HepG2 (cell line): ENCODE data around the gene ACSM5. TPM values are rescaled to one million over a fixed set of nuclear protein-coding genes. Genes with fewer than 3 reads are reported as not detected.
"Not testable (repeated sequence)": the region's sequence is repeated elsewhere in the genome, so short reads cannot be mapped to it uniquely, and the experiment has no call there.

Source experiments
- ATAC-seq: fragments of 200-7000 bp; cut with Tn5 transposase; 3 replicates; pipeline ENCODE4 v1.9.1; 2020; ENCODE audit warnings: mild to moderate bottlenecking, moderate library complexity
- BruUV-seq: library from RNA; stranded (reverse); fragments of 400-500 nt; replicated peaks from 2 replicates; lab custom pipeline; 2021; lab: Mats Ljungman, UMichigan
- CTCF ChIA-PET: fragments of 300-600 bp; formaldehyde crosslinking; extraction: SDS; loops from one replicate; lab custom pipeline; 2021; ENCODE audit warnings: low total read pairs, inconsistent platforms, low intra/inter-chr PET ratio; lab: Yijun Ruan, JAX
- POLR2A ChIA-PET: fragments of 350-600 bp; sonication (Branson Sonifier 250); formaldehyde crosslinking; loops from one replicate; lab custom pipeline; 2020; ENCODE audit warnings: antibody characterized with exemption, inconsistent platforms; lab: Yijun Ruan, JAX
- DNase-seq: peaks from one replicate; pipeline ENCODE4 v3.0.0-alpha.2; 2015; ENCODE audit warnings: low spot score
- FAIRE-seq: peaks from 3 replicates; lab custom pipeline; 2011; peaks lifted over from hg19 to GRCh38; lab: Jason Lieb, UNC
- H2AFZ ChIP-seq: one replicate; pipeline ENCODE4 v1.6.1; 2011; ENCODE audit warnings: low read length, inconsistent platforms
- H3K27ac ChIP-seq: fragments of 300-600 bp; 3 replicates; pipeline ENCODE4 v1.8.0; 2011; ENCODE audit warnings: mixed run types, mild to moderate bottlenecking, mixed read lengths, low read length, inconsistent platforms; ENCODE audit not compliant: insufficient read depth; ENCODE audit errors: extremely low read length
- H3K27me3 ChIP-seq, 2 experiments: fragments of 200-600 bp in 1 of 2; 2 replicates in 1 of 2; 3 replicates in 1 of 2; pipeline versions ENCODE4 v1.6.0 to v1.8.0; 2011; ENCODE audit warnings: low read length in 2 of 2, mild to moderate bottlenecking in 2 of 2, moderate library complexity in 2 of 2, inconsistent platforms in 1 of 2; ENCODE audit not compliant: insufficient read depth in 2 of 2, control insufficient read depth in 1 of 2
- H3K36me3 ChIP-seq, 2 experiments: fragments of 200-600 bp in 1 of 2; replicated peaks in 1 of 2; 2 replicates in 1 of 2; 3 replicates in 1 of 2; pipeline versions ENCODE4 v1.5.1 to v1.8.0; 2011; ENCODE audit warnings: low read length in 2 of 2, inconsistent platforms in 1 of 2; ENCODE audit not compliant: insufficient read depth in 2 of 2, control insufficient read depth in 1 of 2
- H3K4me1 ChIP-seq: 2 replicates; pipeline ENCODE4 v1.5.1; 2012; ENCODE audit warnings: low read length, inconsistent platforms; ENCODE audit not compliant: insufficient read depth
- H3K4me2 ChIP-seq: 2 replicates; pipeline ENCODE4 v1.6.0; 2011; ENCODE audit warnings: low read depth, low read length, inconsistent platforms
- H3K4me3 ChIP-seq, 3 experiments: fragments of 200-600 bp in 1 of 3; sonication (generic), shearing (Covaris generic) in 1 of 3; replicated peaks in 1 of 3; 2 replicates each; pipeline ENCODE4 v1.5.1; 2011 to 2016; ENCODE audit warnings: low read length in 3 of 3, inconsistent platforms in 2 of 3, low read depth in 2 of 3, mild to moderate bottlenecking in 2 of 3, control low read depth in 1 of 3, mixed read lengths in 1 of 3; ENCODE audit not compliant: insufficient read depth in 1 of 3
- H3K79me2 ChIP-seq: one replicate; pipeline ENCODE4 v1.6.1; 2011; ENCODE audit warnings: low read length, inconsistent platforms; ENCODE audit not compliant: insufficient read depth
- H3K9ac ChIP-seq: 2 replicates; pipeline ENCODE4 v1.6.0; 2011; ENCODE audit warnings: mild to moderate bottlenecking, low read depth, low read length, inconsistent platforms; ENCODE audit not compliant: insufficient read depth
- H3K9me3 ChIP-seq: 2 replicates; pipeline ENCODE4 v1.5.1; 2012; ENCODE audit warnings: mild to moderate bottlenecking, low read length
- H4K20me1 ChIP-seq: 2 replicates; pipeline ENCODE4 v1.6.0; 2011; ENCODE audit warnings: inconsistent platforms, mild to moderate bottlenecking, low read length, moderate library complexity; ENCODE audit not compliant: insufficient read depth
- POGZ ChIP-seq: sonication (generic); formaldehyde crosslinking; IDR thresholded peaks from 2 replicates; pipeline ENCODE4 v1.4.0; 2020; ENCODE audit warnings: mild to moderate bottlenecking, missing genetic modification reagents
- RBAK ChIP-seq: sonication (generic); formaldehyde crosslinking; IDR thresholded peaks from 2 replicates; pipeline ENCODE4 v1.5.1; 2020; ENCODE audit warnings: mild to moderate bottlenecking, missing genetic modification reagents
- SP1 ChIP-seq, 2 experiments: fragments of 450-650 bp in 1 of 2; sonication (generic) in 1 of 2; formaldehyde crosslinking in 1 of 2; IDR thresholded peaks; 2 replicates each; pipeline versions ENCODE4 v1.4.0 to v1.6.1; 2016 to 2020; ENCODE audit warnings: missing genetic modification reagents in 1 of 2
- SRF ChIP-seq: IDR thresholded peaks from 2 replicates; pipeline ENCODE4 v1.6.1; 2011; ENCODE audit warnings: mild to moderate bottlenecking, low read depth, low read length, moderate library complexity
- THAP11 ChIP-seq: IDR thresholded peaks from 2 replicates; pipeline ENCODE4 v1.6.1; 2016; ENCODE audit warnings: missing biosample characterization, missing genetic modification reagents
- WGBS: methylation state at CpG from one replicate; pipeline ENCODE4 v1.1.6; 2017; ENCODE audit warnings: low lambda C conversion rate; 5-methylcytosine and 5-hydroxymethylcytosine counted together
- in situ Hi-C: cut with HindIII; loops from 2 replicates; pipeline ENCODE4 v1.10.0; 2017; ENCODE audit warnings: low pct_unique_long_range_greater_than_20kb; ENCODE audit not compliant: extremely low pct_ligation_motif_present
- intact Hi-C: fragments of 100-400 bp; cut with micrococcal nuclease; formaldehyde crosslinking; loops from one replicate; pipeline ENCODE4 v1.10.0; 2022; ENCODE audit not compliant: unreplicated experiment
- polyA plus RNA-seq, 8 experiments: library from polyadenylated mRNA; depleted of rRNA in 3 of 8; stranded (reverse) in 7 of 8; unstranded in 1 of 8; fragments of >200 nt; fragmentation: Illumina TruSeq in 4 of 8; extraction: Trizol in 4 of 8; gene quantifications; 2 replicates each; pipeline versions ENCODE4 v1.2.1 to v1.2.3, GENCODE V29; 2011 to 2016; ENCODE audit warnings: low read depth in 4 of 8, missing spikeins in 1 of 8, mixed read lengths in 1 of 8; ENCODE audit not compliant: insufficient read depth in 1 of 8
- total RNA-seq, 5 experiments: library from RNA; depleted of rRNA; stranded (reverse); fragments of >200 nt; fragmentation: Illumina TruSeq; extraction: Trizol; gene quantifications; 2 replicates each; pipeline ENCODE4 v1.2.3, GENCODE V29; 2016; ENCODE audit warnings: low read depth in 1 of 5

ACSM5 gene
- total and polyA plus RNA-seq, 2 of the 13 experiments (the other 11 are each of a cell fraction or from before 2014, with no cell fraction given), result 9.1 to 15.0 TPM

DNA sequence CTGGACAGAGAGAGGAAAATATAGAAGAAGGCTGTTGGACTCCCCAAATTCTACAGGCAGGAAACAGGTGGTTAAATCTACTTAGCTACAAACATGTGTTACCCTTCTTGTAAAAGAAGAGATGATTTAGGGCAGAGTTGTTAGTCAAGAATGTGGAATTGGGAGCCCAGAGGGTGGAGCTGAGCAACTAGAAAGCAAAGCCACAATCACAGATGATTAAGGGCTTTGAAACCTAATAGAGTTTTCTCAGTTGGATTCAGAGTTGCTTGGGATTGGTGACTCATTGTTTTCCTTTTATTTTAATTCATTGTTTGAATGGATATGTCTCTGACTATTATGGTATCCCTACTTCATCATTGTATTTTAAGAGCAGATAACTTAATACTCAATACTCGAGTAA is 6.2 kb downstream of the ACSM5 start:
- FAIRE-seq, result no peak
- BruUV-seq, result no TSS peak
- ATAC-seq, result no peak
- Histone ChIP-seq H4K20me1 (no peaks in the 10 kb centered on the region), H3K36me3 (no peaks in the 10 kb centered on the region), H3K9ac (no peak overlapping the region), H3K27ac (no peak overlapping the region), H2AFZ (no peak overlapping the region), H3K27me3 (no peaks in the 10 kb centered on the region), H3K4me1 (peaks cover 9% of the 10 kb centered on the region), H3K4me2 (no peak overlapping the region), H3K9me3 (no peaks in the 10 kb centered on the region), H3K4me3 (no peak overlapping the region), H3K79me2 (no peaks in the 10 kb centered on the region)
- 60% methylated on average over 1 of the region's 1 CpG for WGBS
- in situ Hi-C loops (no loop called here), intact Hi-C loops (no loop called here)
- POLR2A ChIA-PET, result no interaction called here
- CTCF ChIA-PET, result no interaction called here
- no peak for DNase-seq
- TF ChIP-seq POGZ (no peak), SRF (no peak), RBAK (no peak), SP1 (IDR thresholded peaks at IDR 0.05) (no peak), SP1 (CRISPR knock-in tag; IDR thresholded peaks at IDR 0.05) (no peak), THAP11 (no peak)

DNA sequence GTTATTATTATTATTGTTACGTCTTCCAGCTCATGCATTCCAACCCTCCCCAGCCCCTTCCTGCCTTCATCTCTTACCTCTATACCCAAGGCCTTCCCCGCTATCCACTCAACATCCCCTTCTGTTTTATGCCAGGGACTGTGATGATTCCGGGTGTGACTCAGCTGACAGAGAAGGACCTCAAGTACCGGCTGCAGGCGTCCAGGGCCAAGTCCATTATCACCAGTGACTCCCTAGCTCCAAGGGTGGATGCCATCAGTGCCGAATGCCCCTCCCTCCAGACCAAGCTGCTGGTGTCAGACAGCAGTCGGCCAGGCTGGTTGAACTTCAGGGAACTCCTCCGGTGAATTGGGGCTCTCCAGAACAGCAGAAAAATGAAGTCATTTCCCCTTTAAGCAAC is 9.8 kb downstream of the ACSM5 start:
- CTCF ChIA-PET, H4K20me1 ChIP-seq, H3K36me3 ChIP-seq, POLR2A ChIA-PET, FAIRE-seq, DNase-seq, H3K4me2 ChIP-seq, H3K4me3 ChIP-seq, H3K27ac ChIP-seq, H2AFZ ChIP-seq, in situ Hi-C loops, H3K9me3 ChIP-seq, H3K27me3 ChIP-seq, H3K9ac ChIP-seq, intact Hi-C loops, ATAC-seq, H3K79me2 ChIP-seq, BruUV-seq: not testable (repeated sequence)
- WGBS, result 84% methylated on average over 8 of the region's 8 CpGs
- H3K4me1 ChIP-seq, result peaks cover 17% of the 10 kb centered on the region
